Hematopoietic multipotent progenitor cell (in vitro differentiated cells): ENCODE results near the gene TMPRSS4. TPM values are rescaled to one million over a fixed set of nuclear protein-coding genes. Genes with fewer than 3 reads are reported as not detected.
"Not testable (repeated sequence)": the region's sequence is repeated elsewhere in the genome, so short reads cannot be mapped to it uniquely, and the experiment has no call there.

Source experiments
- DNase-seq, 3 donors: peaks; one replicate each; pipeline ENCODE4 v3.0.0-alpha.2; 2011 to 2015; ENCODE audit warnings: low read depth in 2 of 3, low spot score in 2 of 3
- total RNA-seq: library from RNA; depleted of rRNA; stranded (reverse); fragments of >200 nt; gene quantifications from one replicate; pipeline ENCODE4 v1.2.3, GENCODE V29; 2012

The TMPRSS4 gene
- total RNA-seq, 1 donor = not detected

- no peak for DNase-seq
Measured at GRCh38 chr11:118055966-118056365, 20.9 kb upstream of the TMPRSS4 start.

- DNase-seq = no peak
Measured at GRCh38 chr11:118056806-118057205, 20.1 kb upstream of the TMPRSS4 start.

GRCh38 chr11:118057251-118058145 lies 19.4 kb upstream of the TMPRSS4 start:
- DNase-seq = no peak

GRCh38 chr11:118058311-118059245 lies 18.3 kb upstream of the TMPRSS4 start:
- no peak for DNase-seq

- no peak for DNase-seq
Measured at GRCh38 chr11:118059246-118059940, 17.5 kb upstream of the TMPRSS4 start.

GRCh38 chr11:118060081-118060661 lies 16.7 kb upstream of the TMPRSS4 start:
- DNase-seq = no peak

- DNase-seq = no peak
Measured at GRCh38 chr11:118060869-118061268, 16.0 kb upstream of the TMPRSS4 start.

GRCh38 chr11:118061586-118062125 lies 15.2 kb upstream of the TMPRSS4 start:
- no peak for DNase-seq

GRCh38 chr11:118062181-118062580 lies 14.7 kb upstream of the TMPRSS4 start:
- DNase-seq = not testable (repeated sequence)

- not testable (repeated sequence) for DNase-seq
Measured at GRCh38 chr11:118062631-118063030, 14.2 kb upstream of the TMPRSS4 start.

- no peak for DNase-seq
Measured at GRCh38 chr11:118064956-118065355, 11.9 kb upstream of the TMPRSS4 start.

GRCh38 chr11:118065384-118065783 lies 11.5 kb upstream of the TMPRSS4 start:
- DNase-seq = no peak

- DNase-seq = no peak
Measured at GRCh38 chr11:118067006-118067405, 9.9 kb upstream of the TMPRSS4 start.

GRCh38 chr11:118068206-118068944 lies 8.5 kb upstream of the TMPRSS4 start:
- no peak for DNase-seq

- DNase-seq = no peak
Measured at GRCh38 chr11:118068945-118069612, 7.8 kb upstream of the TMPRSS4 start.

GRCh38 chr11:118071416-118072030 lies 5.4 kb upstream of the TMPRSS4 start:
- no peak for DNase-seq

GRCh38 chr11:118073554-118073953 lies 3.3 kb upstream of the TMPRSS4 start:
- DNase-seq = no peak

- no peak for DNase-seq
Measured at GRCh38 chr11:118074091-118074685, 2.7 kb upstream of the TMPRSS4 start.
